GM12878 (cell line): ENCODE data around the gene GAS2. TPM values are rescaled to one million over a fixed set of nuclear protein-coding genes. Genes with fewer than 3 reads are reported as not detected.

Source experiments
- ATAC-seq: fragments of 200-7000 bp; cut with Tn5 transposase; 3 replicates; pipeline ENCODE4 v1.9.1; 2020; ENCODE audit warnings: mild to moderate bottlenecking, moderate library complexity
- BruUV-seq: library from RNA; stranded (reverse); fragments of 400-500 nt; replicated peaks from 2 replicates; lab custom pipeline; 2021; lab: Mats Ljungman, UMichigan
- CTCF ChIA-PET: fragments of 300-600 bp; sonication (Branson Sonifier 250); formaldehyde crosslinking; extraction: SDS; loops from one replicate; lab custom pipeline; 2021; ENCODE audit warnings: inconsistent platforms; lab: Yijun Ruan, JAX
- POLR2A ChIA-PET: fragments of 350-600 bp; formaldehyde crosslinking; extraction: SDS; loops from one replicate; lab custom pipeline; 2021; ENCODE audit warnings: inconsistent platforms; lab: Charles Lee
- RAD21 ChIA-PET: fragments of 300-600 bp; sonication (Branson Sonifier 250); formaldehyde crosslinking; loops from one replicate; lab custom pipeline; 2023; ENCODE audit warnings: antibody characterized with exemption; ENCODE audit not compliant: unreplicated experiment; lab: Charles Lee
- SMC1A ChIA-PET: fragments of 300-600 bp; sonication (Branson Sonifier 250); formaldehyde crosslinking; loops from one replicate; lab custom pipeline; 2023; ENCODE audit not compliant: unreplicated experiment, uncharacterized antibody; lab: Charles Lee
- DNase-seq: peaks from one replicate; pipeline ENCODE4 v3.0.0-alpha.2; 2011; ENCODE audit warnings: low read depth, low spot score
- FAIRE-seq: peaks from 3 replicates; lab custom pipeline; 2011; peaks lifted over from hg19 to GRCh38; lab: Jason Lieb, UNC
- H2AFZ ChIP-seq: 2 replicates; pipeline ENCODE4 v1.6.0; 2011; ENCODE audit warnings: low read depth, low read length, control low read depth; ENCODE audit not compliant: control insufficient read depth
- H3K27ac ChIP-seq: 2 replicates; pipeline ENCODE4 v1.5.1; 2011; ENCODE audit warnings: control low read depth; ENCODE audit not compliant: control insufficient read depth, insufficient read depth
- H3K27me3 ChIP-seq, 2 experiments: replicated peaks in 1 of 2; 2 replicates each; pipeline versions ENCODE4 v1.6.0 to v1.6.1; 2011; ENCODE audit warnings: low read length in 1 of 2; ENCODE audit not compliant: control insufficient read depth in 2 of 2, insufficient read depth in 2 of 2
- H3K36me3 ChIP-seq, 2 experiments: 2 replicates each; pipeline ENCODE4 v1.5.1; 2011; ENCODE audit warnings: low read length in 1 of 2; ENCODE audit not compliant: control insufficient read depth in 2 of 2, insufficient read depth in 2 of 2
- H3K4me1 ChIP-seq: 2 replicates; pipeline ENCODE4 v1.6.1; 2011; ENCODE audit warnings: mild to moderate bottlenecking, low read length, moderate library complexity, mixed read lengths; ENCODE audit not compliant: control insufficient read depth, insufficient read depth
- H3K4me2 ChIP-seq: 2 replicates; pipeline ENCODE4 v1.6.0; 2011; ENCODE audit warnings: control low read depth; ENCODE audit not compliant: control insufficient read depth, insufficient read depth
- H3K4me3 ChIP-seq: fragments of 200-600 bp; sonication (generic); 2 replicates; pipeline ENCODE4 v1.5.1; 2016
- H3K79me2 ChIP-seq: 2 replicates; pipeline ENCODE4 v1.6.0; 2011; ENCODE audit warnings: low read length; ENCODE audit not compliant: control insufficient read depth, insufficient read depth
- H3K9ac ChIP-seq: 2 replicates; pipeline ENCODE4 v1.8.0; 2011; ENCODE audit warnings: low read length, control low read depth, mixed read lengths; ENCODE audit not compliant: control insufficient read depth, insufficient read depth
- H3K9me3 ChIP-seq: replicated peaks from 3 replicates; pipeline ENCODE4 v1.5.1; 2011; ENCODE audit warnings: mild to moderate bottlenecking, low read length; ENCODE audit not compliant: control insufficient read depth, insufficient read depth
- H4K20me1 ChIP-seq: 2 replicates; pipeline ENCODE4 v1.6.0; 2011; ENCODE audit not compliant: control insufficient read depth, insufficient read depth
- ASH2L ChIP-seq: fragments of 300-600, 200-600 bp; sonication (generic); IDR thresholded peaks from 2 replicates; pipeline ENCODE4 v1.6.1; 2017; ENCODE audit warnings: low read depth, mild to moderate bottlenecking, borderline replicate concordance
- CTCF ChIP-seq, 3 experiments: IDR thresholded peaks in 2 of 3; conservative IDR thresholded peaks in 1 of 3; 2 replicates each; pipeline ENCODE4 v1.5.1; 2011; ENCODE audit warnings: low read depth in 3 of 3, low read length in 3 of 3, mild to moderate bottlenecking in 3 of 3, control low read depth in 2 of 3, moderate library complexity in 2 of 3, inconsistent platforms in 1 of 3, mixed read lengths in 1 of 3; ENCODE audit not compliant: control insufficient read depth in 2 of 3, insufficient read depth in 1 of 3; ENCODE audit errors: extremely low read depth in 1 of 3
- EP300 ChIP-seq, 2 experiments: fragments of 150-350 bp in 1 of 2; IDR thresholded peaks; 2 replicates each; pipeline ENCODE4 v1.6.1; 2011 to 2012; ENCODE audit warnings: low read depth in 2 of 2, low read length in 2 of 2, borderline replicate concordance in 1 of 2, improper control_type of control experiment in 1 of 2, inconsistent platforms in 1 of 2; ENCODE audit not compliant: control insufficient read depth in 1 of 2
- MEF2B ChIP-seq: fragments of 450-650 bp; IDR thresholded peaks from 2 replicates; pipeline ENCODE4 v1.6.1; 2018; ENCODE audit warnings: mild to moderate bottlenecking, moderate library complexity; ENCODE audit not compliant: partially characterized antibody, poor library complexity, severe bottlenecking
- MTA2 ChIP-seq: fragments of 450-650 bp; IDR thresholded peaks from 2 replicates; pipeline ENCODE4 v1.6.1; 2016; ENCODE audit warnings: low read depth, mild to moderate bottlenecking, moderate library complexity
- RUNX3 ChIP-seq: IDR thresholded peaks from 2 replicates; pipeline ENCODE4 v1.6.1; 2012; ENCODE audit warnings: low read length, inconsistent platforms
- WRNIP1 ChIP-seq: IDR thresholded peaks from 2 replicates; pipeline ENCODE4 v1.6.1; 2011; ENCODE audit warnings: low read depth, low read length, improper control_type of control experiment, borderline replicate concordance
- ZNF207 ChIP-seq: fragments of 450-650 bp; IDR thresholded peaks from 2 replicates; pipeline ENCODE4 v1.6.1; 2014; ENCODE audit warnings: antibody characterized with exemption, mild to moderate bottlenecking, borderline replicate concordance
- WGBS: methylation state at CpG from one replicate; pipeline ENCODE4 v1.1.6; 2016; ENCODE audit warnings: low lambda C conversion rate; ENCODE audit not compliant: insufficient replicate concordance, insufficient coverage; ENCODE audit errors: missing lambda C conversion rate; 5-methylcytosine and 5-hydroxymethylcytosine counted together
- in situ Hi-C: fragments of 300-500 bp; cut with MboI; formaldehyde crosslinking; loops from 9 replicates; pipeline ENCODE4 v1.14.3; 2018; ENCODE audit warnings: mixed read lengths
- intact Hi-C: fragments of 100-400 bp; cut with micrococcal nuclease; formaldehyde crosslinking; loops from one replicate; pipeline ENCODE4 v1.14.2; 2022; ENCODE audit not compliant: unreplicated experiment
- polyA plus RNA-seq, 11 experiments: library from polyadenylated mRNA; depleted of rRNA in 4 of 11; unstranded in 6 of 11; stranded (reverse) in 5 of 11; fragments of >200 nt; fragmentation: Nextera tagmentation in 4 of 11; fragmentation: Illumina TruSeq in 1 of 11; extraction: Ambion mirVana in 4 of 11; extraction: Trizol in 1 of 11; gene quantifications; 1 replicate in 1 of 11; 2 replicates in 10 of 11; pipeline versions ENCODE4 v1.2.1 to v1.2.3, GENCODE V29; 2011 to 2016; ENCODE audit warnings: inconsistent platforms in 2 of 11, missing spikeins in 2 of 11, low read depth in 1 of 11
- total RNA-seq, 4 experiments: library from RNA; depleted of rRNA in 3 of 4; stranded (reverse); fragments of >200 nt in 3 of 4; fragmentation: Illumina TruSeq in 1 of 4; extraction: Trizol in 1 of 4; gene quantifications; 2 replicates each; pipeline versions ENCODE4 v1.2.1 to v1.2.3, GENCODE V29; 2013 to 2021
- TF ChIP-seq, protein P1 (sequence below): fragments of 450-650 bp; IDR thresholded peaks from 2 replicates; pipeline ENCODE4 v1.6.1; 2017; ENCODE audit warnings: mild to moderate bottlenecking, moderate library complexity

GAS2 gene
- total and polyA plus RNA-seq, 10 of the 15 experiments (the other 5 are each of a cell fraction or from before 2014, with no cell fraction given), result 16.4 to 81.4 (median 26.2) TPM

DNA sequence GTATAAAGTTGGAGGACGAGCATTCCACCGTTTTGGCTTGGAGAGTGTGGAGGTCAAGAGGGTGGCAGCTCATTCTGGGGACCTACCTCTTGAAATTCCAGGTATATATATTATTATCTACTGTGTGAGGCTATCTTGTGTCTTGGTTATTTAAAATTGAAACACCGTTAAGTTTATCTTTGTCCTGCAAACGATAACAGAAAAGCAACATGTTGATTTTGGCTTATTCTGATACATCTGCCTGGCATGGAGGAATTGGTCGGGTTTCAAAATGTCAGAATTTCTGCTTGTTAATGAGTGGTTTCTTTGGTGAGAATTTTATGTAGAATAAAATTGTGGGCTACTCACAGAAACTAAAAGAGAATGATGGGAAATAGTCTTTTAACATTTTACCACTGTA lies 108.8 kb downstream of the GAS2 start:
- 52% methylated on average over 5 of the region's 5 CpGs for WGBS
- no peak overlapping the region for H3K4me3 ChIP-seq
- 0 out of 2 replicates have a peak overlapping the region, but pooled peaks have one; percentile 63 for H3K4me2 ChIP-seq
- SMC1A ChIA-PET, result interaction anchor here (0.7 to 14.6 kb wide), 14 partner anchors 10 to 558 kb away, joined by 3 to 251 read pairs (median 4); no protein-coding TSS in a partner anchor
- FAIRE-seq (no peak), ATAC-seq (no peak; the same call in 1 of the 3 replicates), DNase-seq (no peak)
- no peaks in the 10 kb centered on the region for H4K20me1 ChIP-seq
- H3K27me3 ChIP-seq, result no peaks in the 10 kb centered on the region
- TF ChIP-seq ZNF207 (no peak), EP300 (IDR thresholded peaks at IDR 0.05; ENCODE audit: borderline replicate concordance in 1 of 2, control insufficient read depth in 1 of 2, low read depth in 2 of 2, low read length in 2 of 2) (no peak), ASH2L (no peak), MEF2B (no peak), WRNIP1 (no peak), CTCF (IDR thresholded peaks at IDR 0.05 in 2 of 3, conservative IDR thresholded peaks at IDR 0.05 in 1 of 3; ENCODE audit: control insufficient read depth in 2 of 3, extremely low read depth in 1 of 3, insufficient read depth in 1 of 3, low read depth in 3 of 3, low read length in 3 of 3) (no peak), MTA2 (no peak), RUNX3 (no peak)
- TF ChIP-seq, protein P1, sequence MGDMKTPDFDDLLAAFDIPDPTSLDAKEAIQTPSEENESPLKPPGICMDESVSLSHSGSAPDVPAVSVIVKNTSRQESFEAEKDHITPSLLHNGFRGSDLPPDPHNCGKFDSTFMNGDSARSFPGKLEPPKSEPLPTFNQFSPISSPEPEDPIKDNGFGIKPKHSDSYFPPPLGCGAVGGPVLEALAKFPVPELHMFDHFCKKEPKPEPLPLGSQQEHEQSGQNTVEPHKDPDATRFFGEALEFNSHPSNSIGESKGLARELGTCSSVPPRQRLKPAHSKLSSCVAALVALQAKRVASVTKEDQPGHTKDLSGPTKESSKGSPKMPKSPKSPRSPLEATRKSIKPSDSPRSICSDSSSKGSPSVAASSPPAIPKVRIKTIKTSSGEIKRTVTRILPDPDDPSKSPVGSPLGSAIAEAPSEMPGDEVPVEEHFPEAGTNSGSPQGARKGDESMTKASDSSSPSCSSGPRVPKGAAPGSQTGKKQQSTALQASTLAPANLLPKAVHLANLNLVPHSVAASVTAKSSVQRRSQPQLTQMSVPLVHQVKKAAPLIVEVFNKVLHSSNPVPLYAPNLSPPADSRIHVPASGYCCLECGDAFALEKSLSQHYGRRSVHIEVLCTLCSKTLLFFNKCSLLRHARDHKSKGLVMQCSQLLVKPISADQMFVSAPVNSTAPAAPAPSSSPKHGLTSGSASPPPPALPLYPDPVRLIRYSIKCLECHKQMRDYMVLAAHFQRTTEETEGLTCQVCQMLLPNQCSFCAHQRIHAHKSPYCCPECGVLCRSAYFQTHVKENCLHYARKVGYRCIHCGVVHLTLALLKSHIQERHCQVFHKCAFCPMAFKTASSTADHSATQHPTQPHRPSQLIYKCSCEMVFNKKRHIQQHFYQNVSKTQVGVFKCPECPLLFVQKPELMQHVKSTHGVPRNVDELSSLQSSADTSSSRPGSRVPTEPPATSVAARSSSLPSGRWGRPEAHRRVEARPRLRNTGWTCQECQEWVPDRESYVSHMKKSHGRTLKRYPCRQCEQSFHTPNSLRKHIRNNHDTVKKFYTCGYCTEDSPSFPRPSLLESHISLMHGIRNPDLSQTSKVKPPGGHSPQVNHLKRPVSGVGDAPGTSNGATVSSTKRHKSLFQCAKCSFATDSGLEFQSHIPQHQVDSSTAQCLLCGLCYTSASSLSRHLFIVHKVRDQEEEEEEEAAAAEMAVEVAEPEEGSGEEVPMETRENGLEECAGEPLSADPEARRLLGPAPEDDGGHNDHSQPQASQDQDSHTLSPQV, result no peak
- no peaks in the 10 kb centered on the region for H3K36me3 ChIP-seq
- intact Hi-C loops (no loop called here), in situ Hi-C loops (no loop called here)
- RAD21 ChIA-PET, result interaction anchor here (0.5 to 4.8 kb wide), 14 partner anchors 12 to 118 kb away, joined by 3 to 47 read pairs (median 4); no protein-coding TSS in a partner anchor
- H3K79me2 ChIP-seq, result no peaks in the 10 kb centered on the region
- H3K9me3 ChIP-seq, result no peaks in the 10 kb centered on the region
- no TSS peak for BruUV-seq
- H3K27ac ChIP-seq, result peak overlapping the region; percentile 45; the same call in 1 of the 2 replicates
- peaks cover 3% of the 10 kb centered on the region; the same call in 1 of the 2 replicates for H3K4me1 ChIP-seq
- peak overlapping the region; percentile 51 for H3K9ac ChIP-seq
- peak overlapping the region; percentile 71 for H2AFZ ChIP-seq
- POLR2A ChIA-PET, result interaction anchor here (0.9 to 3.3 kb wide), 5 partner anchors 11 to 106 kb away, joined by 3 to 17 read pairs (median 3); no protein-coding TSS in a partner anchor
- CTCF ChIA-PET, result interaction anchor here (0.6 to 6.5 kb wide), 5 partner anchors 12 to 104 kb away, joined by 4 to 77 read pairs (median 6); no protein-coding TSS in a partner anchor
